Measurements from ENCODE around the gene KHK. TPM values are rescaled to one million over a fixed set of nuclear protein-coding genes. Genes with fewer than 3 reads are reported as not detected.
A peak's percentile ranks its signal among the peaks of the same experiment; 100 is the strongest.

Gene KHK
- total RNA-seq, 4 donors from 2014 or later: 2.8 to 6.3 (median 3.8) TPM

GRCh38 chr2:27079233-27080139 is 7.1 kb upstream of the KHK start:
- Histone ChIP-seq H3K9me3 (no peaks in the 10 kb centered on the region), H3K27me3 (no peaks in the 10 kb centered on the region), H3K4me3 (peak overlapping the region; percentile 49), H3K27ac (peak overlapping the region; percentile 61), H3K4me1 (peaks cover 55% of the 10 kb centered on the region), H3K36me3 (no peaks in the 10 kb centered on the region)
- TF ChIP-seq CTCF (IDR thresholded peaks at IDR 0.05) (no peak), EP300 (IDR thresholded peaks at IDR 0.05) (no peak)
- DNase-seq (ENCODE audit: low spot score in 2 of 2): no peak
- 87% methylated on average over 6 of the region's 14 CpGs for WGBS

GRCh38 chr2:27080140-27080469 is 6.5 kb upstream of the KHK start:
- TF ChIP-seq POLR2A (IDR thresholded peaks at IDR 0.05) (no peak), POLR2AphosphoS5 (IDR thresholded peaks at IDR 0.05) (no peak), EP300 (IDR thresholded peaks at IDR 0.05) (no peak), CTCF (IDR thresholded peaks at IDR 0.05) (no peak)
- WGBS: 78% methylated on average over 5 of the region's 7 CpGs
- H3K27me3 ChIP-seq: no peaks in the 10 kb centered on the region
- H3K9me3 ChIP-seq: no peaks in the 10 kb centered on the region
- H3K27ac ChIP-seq: no peak overlapping the region
- no peaks in the 10 kb centered on the region for H3K36me3 ChIP-seq
- H3K4me3 ChIP-seq: peak overlapping the region; percentile 49
- DNase-seq (ENCODE audit: low spot score in 2 of 2): no peak
- peaks cover 57% of the 10 kb centered on the region for H3K4me1 ChIP-seq

DNA sequence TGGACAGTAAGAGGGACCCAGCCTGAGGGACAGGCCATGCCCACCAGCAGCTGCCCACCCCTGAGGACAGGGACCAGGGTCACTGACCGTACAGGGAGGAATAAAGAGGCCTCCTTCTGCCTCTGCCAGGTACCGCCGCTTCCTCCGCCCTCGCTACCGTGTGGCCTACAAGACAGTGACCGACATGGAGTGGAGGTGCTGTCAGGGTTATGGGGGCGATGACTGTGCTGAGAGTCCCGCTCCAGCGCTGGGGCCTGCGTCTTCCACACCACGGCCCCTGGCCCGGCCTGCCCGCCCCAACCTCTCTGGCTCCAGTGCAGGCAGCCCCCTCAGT is 6.0 kb upstream of the KHK start:
- no peak for TF ChIP-seq EP300 (IDR thresholded peaks at IDR 0.05)
- TF ChIP-seq POLR2A (IDR thresholded peaks at IDR 0.05): no peak
- TF ChIP-seq CTCF (IDR thresholded peaks at IDR 0.05): no peak
- TF ChIP-seq POLR2AphosphoS5 (IDR thresholded peaks at IDR 0.05): no peak
- WGBS: 92% methylated on average over 14 of the region's 14 CpGs

DNA sequence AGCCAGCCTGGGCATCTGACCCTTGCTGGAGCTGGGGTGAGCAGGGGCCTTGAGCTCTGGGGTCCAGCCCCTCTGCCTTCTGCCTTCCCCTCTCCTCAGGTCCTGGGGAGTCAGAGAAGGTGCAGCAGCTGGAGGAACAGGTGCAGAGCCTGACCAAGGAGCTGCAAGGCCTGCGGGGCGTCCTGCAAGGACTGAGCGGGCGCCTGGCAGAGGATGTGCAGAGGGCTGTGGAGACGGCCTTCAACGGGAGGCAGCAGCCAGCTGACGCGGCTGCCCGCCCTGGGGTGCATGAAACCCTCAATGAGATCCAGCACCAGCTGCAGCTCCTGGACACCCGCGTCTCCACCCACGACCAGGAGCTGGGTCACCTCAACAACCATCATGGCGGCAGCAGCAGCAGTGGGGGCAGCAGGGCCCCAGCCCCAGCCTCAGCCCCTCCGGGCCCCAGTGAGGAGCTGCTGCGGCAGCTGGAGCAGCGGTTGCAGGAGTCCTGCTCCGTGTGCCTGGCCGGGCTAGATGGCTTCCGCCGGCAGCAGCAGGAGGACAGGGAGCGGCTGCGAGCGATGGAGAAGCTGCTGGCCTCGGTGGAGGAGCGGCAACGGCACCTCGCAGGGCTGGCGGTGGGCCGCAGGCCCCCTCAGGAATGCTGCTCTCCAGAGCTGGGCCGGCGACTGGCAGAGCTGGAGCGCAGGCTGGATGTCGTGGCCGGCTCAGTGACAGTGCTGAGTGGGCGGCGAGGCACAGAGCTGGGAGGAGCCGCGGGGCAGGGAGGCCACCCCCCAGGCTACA is 4.4 kb upstream of the KHK start:
- Histone ChIP-seq H3K4me3 (no peak overlapping the region), H3K27me3 (no peaks in the 10 kb centered on the region), H3K9me3 (no peaks in the 10 kb centered on the region), H3K36me3 (no peaks in the 10 kb centered on the region), H3K27ac (no peak overlapping the region), H3K4me1 (peaks cover 66% of the 10 kb centered on the region)
- TF ChIP-seq CTCF (IDR thresholded peaks at IDR 0.05): no peak
- no peak for TF ChIP-seq POLR2A (IDR thresholded peaks at IDR 0.05)
- TF ChIP-seq EP300 (IDR thresholded peaks at IDR 0.05): no peak
- no peak for TF ChIP-seq POLR2AphosphoS5 (IDR thresholded peaks at IDR 0.05)
- DNase-seq (ENCODE audit: low spot score in 2 of 2): no peak
- 84% methylated on average over 20 of the region's 38 CpGs for WGBS

More for the DNA sequence above, 6.0 kb upstream of the KHK start:
- Histone ChIP-seq H3K27ac (no peak overlapping the region), H3K36me3 (no peaks in the 10 kb centered on the region), H3K4me1 (peaks cover 57% of the 10 kb centered on the region), H3K4me3 (no peak overlapping the region), H3K9me3 (no peaks in the 10 kb centered on the region), H3K27me3 (no peaks in the 10 kb centered on the region)
- no peak for DNase-seq (ENCODE audit: low spot score in 2 of 2)

GRCh38 chr2:27082773-27083409 is 3.7 kb upstream of the KHK start:
- no peak for TF ChIP-seq POLR2AphosphoS5 (IDR thresholded peaks at IDR 0.05)
- TF ChIP-seq EP300 (IDR thresholded peaks at IDR 0.05): no peak
- TF ChIP-seq CTCF (IDR thresholded peaks at IDR 0.05): no peak
- no peak for TF ChIP-seq POLR2A (IDR thresholded peaks at IDR 0.05)
- no peak for DNase-seq (ENCODE audit: low spot score in 2 of 2)
- Histone ChIP-seq H3K9me3 (no peaks in the 10 kb centered on the region), H3K36me3 (no peaks in the 10 kb centered on the region), H3K27me3 (no peaks in the 10 kb centered on the region), H3K4me1 (peaks cover 70% of the 10 kb centered on the region), H3K4me3 (no peak overlapping the region), H3K27ac (no peak overlapping the region)
- 74% methylated on average over 17 of the region's 27 CpGs for WGBS

Data from suprapubic skin (tissue), 4 donors.